Measurements from ENCODE around the gene TRIM4.

TRIM4 gene

DNA sequence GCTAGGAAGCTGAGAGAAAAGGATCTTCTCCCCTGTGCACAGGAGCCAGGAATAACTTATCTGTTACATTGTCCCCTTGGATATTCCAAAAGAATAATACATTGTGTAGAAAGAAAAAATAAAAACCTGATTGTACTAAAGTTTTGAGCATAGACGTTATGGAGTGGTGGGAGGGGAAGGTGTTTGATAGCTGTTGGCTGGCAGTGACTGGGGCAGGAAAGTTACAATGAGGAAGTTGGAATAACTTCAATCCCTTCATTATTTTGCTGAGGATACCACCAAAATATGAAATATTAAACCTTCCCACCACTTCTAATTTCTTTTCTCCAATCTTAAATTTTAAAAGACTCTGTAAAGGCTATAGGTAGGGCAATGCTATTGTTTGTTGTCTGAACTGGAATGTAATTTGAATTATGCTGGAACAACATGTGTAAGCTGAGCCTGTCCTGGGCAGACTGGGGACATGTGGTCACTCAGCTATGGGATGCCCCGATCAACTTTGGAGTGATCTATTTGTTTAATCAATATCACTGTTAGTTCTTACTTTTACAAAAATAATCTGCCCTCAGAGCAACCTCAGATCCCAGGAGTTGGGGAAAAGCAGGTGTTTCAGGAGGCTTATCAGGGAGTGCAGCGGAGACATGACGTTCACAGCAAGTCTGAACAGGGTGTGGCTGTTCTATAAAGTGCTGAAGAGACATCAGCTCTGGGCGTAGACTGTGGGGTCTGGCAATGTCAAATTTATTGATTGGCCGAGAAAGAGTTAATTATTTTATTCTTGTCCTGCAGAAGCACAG lies 70.7 kb downstream of the TRIM4 start:
- no peak for DNase-seq

GRCh38 chr7:99844328-99844727 lies 75.0 kb downstream of the TRIM4 start:
- no peak for DNase-seq

GRCh38 chr7:99843808-99844207 lies 75.5 kb downstream of the TRIM4 start:
- DNase-seq: no peak

DNA sequence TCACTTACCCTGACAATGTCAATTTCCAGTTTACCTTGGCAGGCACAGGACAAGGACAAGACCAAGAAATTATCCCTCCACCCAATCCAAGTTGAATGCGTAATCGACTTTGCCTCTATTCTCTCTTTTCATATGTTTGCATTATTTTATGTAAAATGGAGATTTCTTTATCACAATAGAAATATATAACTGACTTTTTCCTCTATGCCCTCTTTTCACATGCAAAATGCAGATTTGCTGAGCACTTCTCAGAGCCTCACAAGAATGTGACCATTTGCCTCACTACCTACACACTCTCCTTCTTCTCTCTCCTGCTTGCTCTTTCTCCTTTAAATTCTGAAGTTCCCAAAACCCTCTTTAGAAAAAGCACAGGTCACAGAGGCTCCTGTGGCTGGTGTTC lies 76.4 kb downstream of the TRIM4 start:
- DNase-seq: no peak

Measured in amygdala (tissue), 56 donors.